Measurements from ENCODE around the gene ASPA. TPM values are rescaled to one million over a fixed set of nuclear protein-coding genes. Genes with fewer than 3 reads are reported as not detected.

The ASPA gene
- total and polyA plus RNA-seq, 7 donors = 0.69 to 8.0 (median 1.2) TPM

GRCh38 chr17:3524024-3524423 is 48.2 kb downstream of the ASPA start:
- Histone ChIP-seq H3K27ac (no peak overlapping the region), H3K4me3 (no peak overlapping the region), H3K4me1 (no peaks in the 10 kb centered on the region), H3K36me3 (no peaks in the 10 kb centered on the region), H3K27me3 (no peaks in the 10 kb centered on the region), H3K9me3 (no peaks in the 10 kb centered on the region)
- peak; percentile 48 for DNase-seq
- intact Hi-C loops (cut with DNase I) = no loop called here
- TF ChIP-seq POLR2AphosphoS5 (IDR thresholded peaks at IDR 0.05) (no peak), CTCF (IDR thresholded peaks at IDR 0.05) (no peak), EP300 (IDR thresholded peaks at IDR 0.05) (no peak), POLR2A (IDR thresholded peaks at IDR 0.05) (no peak)
- 92 to 93% methylated on average over 13 of the region's 13 CpGs for WGBS, 2 donors

GRCh38 chr17:3526491-3526890 is 50.7 kb downstream of the ASPA start:
- no peak overlapping the region for H3K4me3 ChIP-seq
- intact Hi-C loops (cut with DNase I) = no loop called here
- no peaks in the 10 kb centered on the region for H3K27me3 ChIP-seq
- DNase-seq = peak; percentile 50
- H3K27ac ChIP-seq = no peak overlapping the region
- WGBS, 2 donors = 90 to 92% methylated on average over 12 of the region's 12 CpGs
- TF ChIP-seq CTCF (IDR thresholded peaks at IDR 0.05) = no peak
- no peak for TF ChIP-seq EP300 (IDR thresholded peaks at IDR 0.05)
- TF ChIP-seq POLR2A (IDR thresholded peaks at IDR 0.05) = no peak
- no peak for TF ChIP-seq POLR2AphosphoS5 (IDR thresholded peaks at IDR 0.05)
- no peaks in the 10 kb centered on the region for H3K4me1 ChIP-seq
- H3K36me3 ChIP-seq = no peaks in the 10 kb centered on the region
- H3K9me3 ChIP-seq = no peaks in the 10 kb centered on the region

- no peaks in the 10 kb centered on the region for H3K9me3 ChIP-seq
- no peak overlapping the region for H3K4me3 ChIP-seq
- no peaks in the 10 kb centered on the region for H3K4me1 ChIP-seq
- peak; percentile 41 for DNase-seq
- no peaks in the 10 kb centered on the region for H3K36me3 ChIP-seq
- intact Hi-C loops (cut with DNase I) = no loop called here
- no peak overlapping the region for H3K27ac ChIP-seq
- H3K27me3 ChIP-seq = peaks cover 0 to 3% (median 0%) of the 10 kb centered on the region in 3 donors
- 75 to 85% methylated on average over 10 of the region's 10 CpGs for WGBS, 2 donors
- TF ChIP-seq POLR2AphosphoS5 (IDR thresholded peaks at IDR 0.05) (no peak), EP300 (IDR thresholded peaks at IDR 0.05) (no peak), CTCF (IDR thresholded peaks at IDR 0.05) (no peak), POLR2A (IDR thresholded peaks at IDR 0.05) (no peak)
Observed at GRCh38 chr17:3526971-3527370, 51.2 kb downstream of the ASPA start.

- intact Hi-C loops (cut with DNase I) = no loop called here
Observed at GRCh38 chr17:3527468-3527867, 51.7 kb downstream of the ASPA start.

More at GRCh38 chr17:3527468-3527867, 51.7 kb downstream of the ASPA start:
- no peak overlapping the region for H3K27ac ChIP-seq
- no peak for TF ChIP-seq CTCF (IDR thresholded peaks at IDR 0.05)
- no peak for TF ChIP-seq POLR2AphosphoS5 (IDR thresholded peaks at IDR 0.05)
- no peak for TF ChIP-seq POLR2A (IDR thresholded peaks at IDR 0.05)
- TF ChIP-seq EP300 (IDR thresholded peaks at IDR 0.05) = no peak
- H3K36me3 ChIP-seq = no peaks in the 10 kb centered on the region
- peak; percentile 4 for DNase-seq
- H3K9me3 ChIP-seq = no peaks in the 10 kb centered on the region
- no peak overlapping the region for H3K4me3 ChIP-seq
- WGBS, 2 donors = 92 to 94% methylated on average over 5 of the region's 5 CpGs
- peaks cover 0 to 6% (median 5%) of the 10 kb centered on the region in 3 donors for H3K27me3 ChIP-seq
- no peaks in the 10 kb centered on the region for H3K4me1 ChIP-seq

All from sigmoid colon (tissue), 7 donors.